Measurements from ENCODE around the gene AMPD3.
"Not testable (repeated sequence)": the region's sequence is repeated elsewhere in the genome, so short reads cannot be mapped to it uniquely, and the experiment has no call there.

AMPD3 gene

DNA sequence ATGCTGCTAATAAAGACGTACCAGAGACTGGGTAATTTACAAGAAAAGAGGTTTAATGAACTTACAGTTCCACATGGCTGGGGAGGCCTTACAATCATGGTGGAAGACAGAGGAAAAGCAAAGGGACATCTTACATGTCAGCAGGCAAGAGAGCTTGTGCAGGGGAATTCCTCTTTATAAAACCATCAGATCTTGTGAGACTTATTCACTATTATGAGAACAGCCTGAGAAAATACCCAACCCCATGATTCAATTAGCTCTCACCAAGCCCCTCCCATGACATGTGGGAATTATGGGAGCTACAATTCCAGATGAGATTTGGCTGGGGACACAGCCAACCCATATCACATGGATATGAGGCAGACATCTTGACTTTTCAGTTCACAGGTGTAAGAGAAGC, 18.4 kb upstream of the AMPD3 start:
- not testable (repeated sequence) for DNase-seq (ENCODE audit: low read depth in 2 of 2)

GRCh38 chr11:10438458-10438857, 16.6 kb upstream of the AMPD3 start:
- DNase-seq (ENCODE audit: low read depth in 2 of 2), result no peak

- DNase-seq (ENCODE audit: low read depth in 2 of 2), result no peak
These were observed 15.7 kb upstream of the AMPD3 start for GRCh38 chr11:10439351-10439750.

DNA sequence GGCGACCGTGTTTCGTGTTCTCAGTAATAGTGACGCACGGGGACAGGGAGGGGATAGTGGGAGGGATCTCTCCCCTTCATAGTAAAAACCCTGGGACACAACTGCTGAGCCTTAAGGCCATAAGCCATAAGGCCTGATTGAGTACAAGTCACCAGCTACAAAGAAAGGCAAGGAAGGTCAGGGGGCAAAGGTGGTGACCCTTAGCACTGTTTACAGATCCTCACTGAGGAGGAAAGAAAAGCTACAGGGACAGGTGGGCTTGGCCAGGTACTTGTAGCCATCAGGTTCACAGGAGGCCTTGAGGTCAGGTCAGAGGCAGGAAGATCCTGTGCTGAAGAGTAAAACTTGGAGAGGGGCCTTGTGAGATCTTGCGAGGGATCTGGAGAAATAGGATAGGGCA, 15.1 kb upstream of the AMPD3 start:
- DNase-seq (ENCODE audit: low read depth in 2 of 2), result no peak

GRCh38 chr11:10440401-10440800, 14.7 kb upstream of the AMPD3 start:
- no peak for DNase-seq (ENCODE audit: low read depth in 2 of 2)

GRCh38 chr11:10441091-10441490, 14.0 kb upstream of the AMPD3 start:
- DNase-seq (ENCODE audit: low read depth in 2 of 2), result no peak

DNA sequence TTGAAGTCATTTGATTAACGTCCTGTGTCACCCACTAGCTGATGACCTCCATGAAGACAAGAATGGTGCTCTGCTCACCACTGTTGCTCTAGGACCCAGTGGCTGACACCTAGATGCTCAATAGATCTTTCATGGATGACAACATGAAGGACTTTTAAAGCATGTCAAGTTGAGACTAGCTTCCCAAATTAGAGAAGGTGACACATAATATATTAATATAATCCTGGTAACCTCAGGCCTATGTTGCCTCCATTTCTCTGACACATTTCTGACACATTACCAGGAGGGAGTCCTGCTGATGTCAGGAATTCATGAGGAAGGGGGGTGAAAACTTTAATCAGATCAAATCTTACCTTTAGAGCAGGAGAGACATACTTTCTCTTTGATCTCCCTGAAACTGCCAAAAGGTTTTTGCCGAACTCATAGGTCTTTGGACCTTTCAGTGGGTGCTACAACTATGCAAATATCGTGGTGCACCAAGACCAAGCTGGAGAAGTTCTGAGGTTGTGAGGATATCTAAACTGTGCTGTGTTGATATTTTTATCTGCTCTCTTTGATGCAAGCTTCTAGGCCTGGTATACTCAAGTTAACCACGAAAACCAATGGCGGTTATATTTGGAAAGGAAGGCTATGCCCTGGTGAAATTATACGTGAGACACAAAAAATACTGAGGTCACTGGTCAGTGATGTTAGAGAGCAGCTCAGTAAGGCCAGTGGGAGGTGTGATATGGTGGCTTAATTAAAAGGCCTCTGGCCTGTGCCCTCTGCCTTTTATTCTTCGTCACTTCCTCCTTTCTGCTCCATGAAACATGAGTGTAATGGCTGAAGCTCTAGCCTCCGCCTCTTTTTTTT, 13.2 kb upstream of the AMPD3 start:
- no peak for DNase-seq (ENCODE audit: low read depth in 2 of 2)

DNA sequence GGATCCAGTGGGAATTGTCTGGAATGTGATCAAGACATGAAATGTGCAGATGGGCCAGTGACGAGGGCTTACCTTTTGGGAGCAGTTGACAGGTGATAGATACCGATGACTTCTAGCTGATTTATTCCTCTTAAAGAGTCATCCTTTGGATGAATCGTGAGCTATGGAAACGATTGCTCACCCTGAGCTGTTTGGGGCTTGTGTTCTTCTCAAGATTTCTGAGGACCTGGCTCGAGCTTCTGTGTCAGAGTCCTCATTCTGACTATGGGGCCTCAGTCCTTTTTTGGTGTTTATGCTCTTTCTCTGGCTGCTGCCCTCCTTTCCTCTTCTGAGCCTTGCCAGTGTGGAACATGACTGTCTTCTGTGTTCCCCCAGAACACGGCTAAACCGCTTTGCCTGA, 11.9 kb upstream of the AMPD3 start:
- no peak for DNase-seq (ENCODE audit: low read depth in 2 of 2)

DNA sequence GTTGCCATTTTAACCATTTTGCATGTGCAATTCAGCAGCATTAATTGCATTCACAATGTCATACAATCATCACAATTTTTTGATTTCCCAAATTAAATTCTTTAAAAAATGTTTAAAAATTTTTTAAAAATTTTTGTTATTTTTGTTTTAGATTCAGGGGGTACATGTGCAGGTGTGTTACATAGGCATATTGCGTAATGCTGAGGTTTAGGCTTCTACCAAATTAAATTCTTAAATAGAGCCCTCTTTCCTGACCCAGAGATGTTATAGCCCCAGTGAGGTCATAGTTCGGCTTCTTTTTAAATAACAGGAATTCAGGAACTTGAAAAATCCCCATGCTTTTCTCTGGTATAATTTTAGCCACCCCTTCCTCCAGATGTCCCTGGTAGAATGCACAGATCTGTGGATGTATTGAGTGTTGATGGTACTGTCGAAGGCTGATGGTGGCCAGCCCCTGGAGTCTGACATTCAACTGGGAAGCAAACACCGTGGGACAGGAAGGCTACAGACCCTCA, 11.3 kb upstream of the AMPD3 start:
- no peak for DNase-seq (ENCODE audit: low read depth in 2 of 2)

DNA sequence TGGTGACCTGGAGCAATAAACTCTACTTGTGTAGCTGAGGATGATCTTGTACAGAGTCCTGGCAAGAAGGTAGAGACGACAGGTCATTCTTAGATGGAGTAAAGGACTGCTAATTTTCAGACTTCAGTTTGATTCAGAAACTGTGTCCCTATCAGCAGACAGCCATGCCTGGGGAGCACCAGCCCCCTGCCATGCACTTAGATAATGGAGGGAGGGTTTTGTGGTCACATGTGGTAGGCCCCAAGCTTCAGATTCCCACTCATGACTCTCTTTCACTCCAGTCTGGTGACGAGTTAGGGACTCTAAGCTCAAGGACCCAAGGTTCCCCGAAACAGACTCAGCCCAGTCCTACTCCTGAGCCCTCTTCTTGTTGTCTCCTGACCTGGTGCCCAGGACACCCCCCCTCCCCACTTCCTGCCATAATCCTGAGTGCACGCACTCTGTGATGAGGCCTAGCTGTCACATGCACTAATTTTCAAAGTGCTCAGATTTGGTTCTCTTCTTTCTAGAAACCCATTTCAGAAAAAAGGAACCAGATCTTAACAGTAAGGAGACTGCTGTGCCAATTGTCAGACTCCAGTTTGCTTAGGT, 10.2 kb upstream of the AMPD3 start:
- no peak for DNase-seq (ENCODE audit: low read depth in 2 of 2)

- DNase-seq (ENCODE audit: low read depth in 2 of 2), result no peak
These were observed 7.6 kb upstream of the AMPD3 start for GRCh38 chr11:10447445-10447844.

DNA sequence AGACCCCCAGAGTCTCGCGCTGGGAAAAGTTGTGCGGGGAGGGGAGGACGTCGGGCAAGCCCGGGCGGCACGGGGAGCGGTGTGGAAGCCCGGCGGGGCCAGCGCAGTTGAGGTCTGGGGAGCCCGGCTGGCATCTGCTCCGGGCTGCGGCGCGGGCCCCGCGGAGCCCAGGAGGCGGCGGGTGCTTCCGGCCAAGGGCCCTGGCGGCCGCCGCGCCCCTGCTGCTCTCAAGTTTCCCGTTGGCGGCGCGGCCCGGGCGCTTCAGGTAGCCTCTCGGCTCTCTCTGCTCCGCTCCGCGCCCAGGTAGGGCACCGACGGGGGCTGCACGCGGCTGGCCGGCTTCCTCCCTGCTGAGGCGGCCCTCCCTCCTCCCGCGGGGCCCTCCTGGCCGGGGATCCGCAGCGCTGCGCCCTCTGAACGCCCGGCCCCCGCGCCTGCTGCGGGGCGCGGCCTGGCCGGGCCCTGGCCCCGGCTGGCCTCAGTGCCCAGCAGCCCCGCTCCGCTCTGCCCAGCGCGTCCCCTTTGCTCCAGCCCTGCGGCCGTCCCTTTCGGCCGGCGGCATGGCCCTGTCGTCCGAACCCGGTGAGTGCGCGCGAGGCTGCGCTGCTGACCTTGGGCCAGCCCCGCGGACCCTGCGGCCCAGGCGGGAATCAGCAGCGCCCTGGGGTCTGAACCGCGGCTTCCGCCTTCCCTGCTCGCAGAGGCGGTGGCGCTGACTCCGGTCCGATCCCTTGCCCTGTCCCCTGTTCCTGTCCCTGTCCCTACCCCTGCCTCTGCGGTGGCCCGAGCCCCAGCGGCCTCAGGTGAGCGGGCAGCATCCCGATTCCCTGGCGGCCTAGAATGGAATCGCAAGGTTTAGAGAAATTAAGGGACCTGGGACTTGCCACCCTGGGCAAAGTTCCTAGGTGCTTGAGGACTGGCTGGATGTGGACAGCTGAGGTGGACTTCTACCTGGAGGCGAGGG, 4.3 kb upstream of the AMPD3 start:
- peak in 1 of 2 donors; percentile 18 for DNase-seq (ENCODE audit: low read depth in 2 of 2)

DNA sequence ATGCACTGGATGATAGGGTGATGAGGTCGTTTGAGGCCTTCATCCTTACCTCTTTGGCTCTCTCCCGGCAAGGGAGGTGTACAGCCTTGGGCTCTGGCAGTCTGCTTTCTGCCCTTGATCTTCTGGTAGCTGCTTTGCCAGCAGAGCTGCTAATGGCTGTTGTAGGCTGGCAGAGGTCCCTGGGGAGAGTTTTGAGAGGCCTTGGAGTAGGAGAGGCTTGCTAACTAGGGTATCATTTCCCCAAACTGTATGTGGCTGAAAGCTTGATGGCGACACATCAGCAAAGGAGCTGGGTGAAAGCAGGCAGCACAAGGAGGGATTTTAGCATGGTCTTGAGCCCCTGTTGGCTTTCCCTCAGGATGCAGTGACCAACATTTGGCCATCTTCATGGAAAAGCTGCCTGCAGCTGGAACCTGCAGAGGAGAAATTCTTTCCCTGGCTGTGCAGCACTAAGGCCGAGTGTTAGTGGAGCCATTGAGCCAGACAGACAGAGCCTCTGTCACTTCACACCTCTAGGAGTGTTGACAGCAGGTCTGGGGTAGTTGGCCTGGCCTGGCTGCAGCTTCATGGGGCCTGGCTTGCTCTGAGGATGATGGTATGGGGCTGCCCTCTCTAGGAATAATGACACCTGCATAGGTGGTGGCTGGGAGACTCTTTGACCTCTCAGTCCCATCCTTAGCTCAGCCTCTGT, 3.5 kb upstream of the AMPD3 start:
- no peak for DNase-seq (ENCODE audit: low read depth in 2 of 2)

DNA sequence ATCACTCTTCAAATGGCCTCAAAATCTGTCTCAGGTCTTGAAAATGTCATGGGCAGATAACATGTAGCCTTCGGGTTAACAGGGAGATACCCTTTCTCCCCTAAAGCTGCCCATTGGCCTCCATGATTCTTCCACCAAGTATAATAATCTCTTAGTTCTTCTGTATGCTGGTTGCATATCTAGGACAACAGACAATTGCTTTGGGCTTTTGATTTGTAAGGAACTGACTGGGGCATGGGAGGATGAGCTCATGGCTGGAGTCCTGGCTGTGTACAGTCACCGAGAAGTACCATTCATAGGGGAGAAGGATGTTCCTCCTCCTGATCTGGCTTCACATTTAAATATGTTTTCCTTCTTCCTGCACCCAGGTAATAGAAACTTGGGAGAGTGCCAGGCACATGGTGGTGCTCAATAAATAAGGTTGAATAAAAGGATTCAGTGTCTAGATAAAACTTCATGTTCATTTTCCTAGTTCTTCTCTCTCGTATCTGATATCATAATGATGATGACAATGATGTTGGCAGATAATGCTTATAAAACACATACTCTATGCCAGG, 2.8 kb upstream of the AMPD3 start:
- DNase-seq (ENCODE audit: low read depth in 2 of 2), result no peak

DNA sequence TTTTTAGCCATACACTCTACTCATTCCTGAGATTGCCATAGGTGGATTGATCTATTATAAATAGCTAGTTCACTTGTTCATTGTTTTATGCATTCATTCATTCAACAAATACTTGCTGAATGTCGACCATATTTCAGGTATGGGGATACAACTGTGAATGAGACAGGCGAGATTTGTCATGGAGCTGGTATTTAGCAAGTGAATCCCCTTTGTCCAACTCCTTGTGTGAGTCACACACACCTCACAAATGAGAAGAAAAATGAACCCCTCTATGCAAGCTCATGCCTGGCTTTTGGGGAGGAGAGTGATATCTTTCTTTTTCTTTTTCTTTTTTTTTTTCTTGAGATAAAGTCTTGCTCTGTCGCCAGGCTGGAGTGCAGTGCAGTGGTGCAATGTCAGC, 1.8 kb upstream of the AMPD3 start:
- DNase-seq (ENCODE audit: low read depth in 2 of 2), result no peak

GRCh38 chr11:10455637-10456487, 798 bp downstream of the AMPD3 start:
- peak; percentile 37 to 47 for DNase-seq (ENCODE audit: low read depth in 2 of 2)

GRCh38 chr11:10456519-10456918, 1.5 kb downstream of the AMPD3 start:
- DNase-seq (ENCODE audit: low read depth in 2 of 2), result no peak

GRCh38 chr11:10457901-10458300, 2.8 kb downstream of the AMPD3 start:
- no peak for DNase-seq (ENCODE audit: low read depth in 2 of 2)

DNA sequence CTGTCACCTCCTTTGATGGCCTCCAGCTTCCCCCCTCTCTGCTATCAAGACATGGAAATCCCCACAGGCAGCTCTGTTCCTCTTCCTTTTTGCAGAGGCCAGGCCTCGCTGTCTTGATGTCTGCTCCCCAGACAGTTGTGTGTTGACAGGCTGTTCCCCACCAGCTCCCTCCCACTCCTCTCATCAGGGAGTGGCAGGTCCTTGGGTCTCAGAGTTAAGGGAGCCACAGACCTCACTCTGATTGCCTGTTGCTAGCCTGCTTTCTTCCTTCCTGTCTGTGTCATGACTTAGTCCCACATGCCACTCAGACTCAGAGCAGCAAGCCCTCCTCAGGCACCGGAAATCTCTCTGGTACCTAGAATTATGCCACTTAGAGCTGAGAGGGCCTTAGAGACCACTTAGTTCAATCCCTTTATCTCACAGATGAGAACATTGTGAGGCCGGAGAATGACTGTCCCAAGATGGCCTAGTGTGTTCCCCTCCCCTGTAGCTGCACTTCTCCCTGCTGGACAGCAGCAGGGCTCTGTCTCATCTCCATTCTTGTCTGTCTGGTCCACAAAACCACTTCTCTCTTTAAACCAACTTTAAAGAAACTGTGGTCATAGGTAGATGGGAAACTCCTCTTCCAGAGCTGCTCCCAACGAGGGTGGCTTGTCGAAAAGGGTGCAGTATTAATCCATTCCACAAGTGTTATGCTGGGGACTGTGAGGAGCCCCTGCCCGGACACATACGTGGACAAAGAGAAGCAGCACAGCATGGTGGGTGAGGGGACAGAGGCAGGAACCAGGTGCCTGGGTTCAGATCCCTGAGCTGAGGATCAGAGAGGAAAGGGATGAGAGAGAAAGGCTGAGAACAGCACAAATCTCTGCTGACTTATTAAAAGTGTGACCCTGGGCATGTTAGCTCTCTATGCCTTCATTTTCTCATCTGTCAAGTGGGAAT, 4.2 kb downstream of the AMPD3 start:
- DNase-seq (ENCODE audit: low read depth in 2 of 2), result peak; percentile 17 to 26

Measured in stimulated activated CD8-positive, alpha-beta memory T cell treated with anti-CD3 and anti-CD28 coated beads, Interleukin-2, amount 100 ng/mL, for 1 hour (primary cell).